Activated naive CD8-positive, alpha-beta T cell treated with anti-CD3 and anti-CD28 coated beads, Interleukin-2, amount 50 U/mL, for 16 hours (primary cell): Measurements from ENCODE around the gene OSTM1.

ENCODE experiments used
- DNase-seq: peaks from one replicate; pipeline ENCODE4 v3.0.0-alpha.2; 2020; ENCODE audit warnings: low read depth, low spot score

OSTM1 gene, protein sequence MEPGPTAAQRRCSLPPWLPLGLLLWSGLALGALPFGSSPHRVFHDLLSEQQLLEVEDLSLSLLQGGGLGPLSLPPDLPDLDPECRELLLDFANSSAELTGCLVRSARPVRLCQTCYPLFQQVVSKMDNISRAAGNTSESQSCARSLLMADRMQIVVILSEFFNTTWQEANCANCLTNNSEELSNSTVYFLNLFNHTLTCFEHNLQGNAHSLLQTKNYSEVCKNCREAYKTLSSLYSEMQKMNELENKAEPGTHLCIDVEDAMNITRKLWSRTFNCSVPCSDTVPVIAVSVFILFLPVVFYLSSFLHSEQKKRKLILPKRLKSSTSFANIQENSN

DNA sequence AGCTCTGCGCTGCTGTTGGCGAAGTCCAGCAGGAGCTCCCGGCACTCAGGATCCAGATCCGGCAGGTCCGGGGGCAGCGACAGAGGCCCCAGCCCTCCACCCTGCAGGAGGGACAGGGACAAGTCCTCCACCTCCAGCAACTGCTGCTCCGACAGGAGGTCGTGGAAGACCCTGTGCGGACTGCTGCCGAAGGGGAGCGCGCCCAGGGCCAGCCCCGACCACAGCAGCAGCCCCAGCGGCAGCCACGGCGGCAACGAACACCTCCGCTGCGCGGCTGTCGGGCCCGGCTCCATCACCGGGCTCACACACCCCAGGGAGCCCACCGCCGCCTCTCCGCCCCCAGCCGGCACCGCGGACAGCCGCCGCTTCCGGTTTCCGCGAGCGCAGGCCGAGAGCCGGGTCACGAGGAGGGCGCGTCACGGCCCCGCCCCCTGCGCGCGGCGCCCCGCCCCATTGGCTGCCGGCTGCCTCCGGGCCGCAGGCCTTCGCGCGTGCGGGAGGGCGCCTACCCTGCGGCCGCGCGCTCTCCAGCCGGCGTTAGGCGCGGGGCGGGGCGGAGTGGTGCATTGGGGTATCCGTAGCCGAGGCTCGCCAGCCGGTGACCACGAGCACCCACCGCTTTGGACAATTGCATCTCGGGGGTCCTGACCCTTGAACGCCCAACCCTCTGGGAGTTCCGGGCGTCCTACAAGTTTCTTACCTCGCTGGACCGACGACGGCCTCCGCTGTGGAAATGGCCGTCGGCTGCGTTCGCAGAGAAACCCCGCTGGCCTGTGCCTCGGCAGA lies at the start of gene OSTM1:
Gene OSTM1 (minus strand): TSS at position 383 of the 786 bp plus-strand sequence. CDS start 90 bp downstream, at position 293.
- DNase-seq: peak; percentile 85

GRCh38 chr6:108123946-108124345 lies 49.4 kb upstream of the OSTM1 start:
- DNase-seq: no peak

GRCh38 chr6:108123481-108123929 lies 49.0 kb upstream of the OSTM1 start:
- DNase-seq: no peak

GRCh38 chr6:108121612-108122011 lies 47.1 kb upstream of the OSTM1 start:
- DNase-seq: no peak

GRCh38 chr6:108120311-108120710 lies 45.8 kb upstream of the OSTM1 start:
- DNase-seq: no peak

DNA sequence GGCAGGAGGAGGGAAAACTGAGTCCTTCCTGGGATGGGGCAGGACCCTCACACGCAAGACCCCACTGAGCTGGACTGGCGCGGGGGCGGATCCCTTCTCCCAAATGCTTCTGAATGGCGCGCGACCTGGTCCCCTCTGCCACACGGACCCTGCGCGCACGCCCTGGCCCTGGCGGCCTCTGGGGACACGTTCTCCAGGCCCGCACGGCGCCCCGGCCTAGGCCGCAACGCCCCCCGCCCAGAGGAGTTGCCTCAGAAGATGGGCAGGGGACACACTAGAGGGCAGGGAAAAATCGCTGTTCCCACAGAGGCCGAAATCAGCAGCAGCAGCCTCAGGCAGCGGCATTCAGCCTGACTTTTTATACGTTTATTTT lies 45.2 kb upstream of the OSTM1 start:
- no peak for DNase-seq

DNA sequence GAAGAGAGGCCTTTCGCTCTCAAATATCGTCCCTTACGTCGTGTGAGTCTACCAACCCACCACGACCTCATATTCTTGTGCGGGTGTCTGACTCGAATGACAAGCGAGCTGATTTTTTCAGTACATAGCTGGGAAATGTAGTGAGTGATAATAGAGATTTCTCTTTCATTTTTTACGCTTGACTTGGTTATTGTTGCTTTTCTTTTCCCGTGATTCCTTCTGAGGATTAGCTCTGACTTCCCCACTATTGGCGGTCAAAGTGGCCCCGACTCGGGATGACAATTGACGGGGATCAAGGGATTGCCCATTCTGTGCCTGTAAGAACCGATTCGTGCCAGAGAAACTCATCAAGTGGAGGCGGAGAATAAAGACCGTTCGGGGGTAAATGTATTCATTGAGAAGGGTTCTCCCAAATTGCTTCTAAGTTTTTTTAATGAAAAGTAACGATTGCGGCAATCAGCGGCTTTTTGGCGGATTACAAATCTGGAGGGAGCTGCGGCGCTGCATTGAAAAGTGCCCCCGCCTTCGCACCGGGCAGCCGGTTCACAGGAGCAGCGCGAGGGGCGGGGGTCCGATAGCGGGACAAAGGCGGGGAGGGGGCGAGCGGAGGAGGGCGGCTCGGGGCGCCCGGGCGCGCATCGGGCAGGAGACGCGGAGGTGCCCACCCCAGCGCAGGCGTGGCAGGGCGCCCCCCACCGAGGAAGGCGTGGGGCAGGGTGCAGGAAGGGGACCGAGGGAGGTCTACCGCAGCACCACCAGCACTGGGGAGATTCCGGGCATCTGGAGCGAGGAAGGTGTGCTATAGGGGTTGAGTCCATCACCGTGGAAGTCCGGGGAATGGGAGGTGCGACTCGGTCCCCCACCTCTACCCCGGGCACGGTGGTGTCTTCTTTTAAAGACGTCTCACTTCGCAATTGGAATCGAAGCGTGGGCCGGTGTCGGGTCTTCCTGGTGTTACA lies 44.5 kb upstream of the OSTM1 start:
- DNase-seq: no peak

DNA sequence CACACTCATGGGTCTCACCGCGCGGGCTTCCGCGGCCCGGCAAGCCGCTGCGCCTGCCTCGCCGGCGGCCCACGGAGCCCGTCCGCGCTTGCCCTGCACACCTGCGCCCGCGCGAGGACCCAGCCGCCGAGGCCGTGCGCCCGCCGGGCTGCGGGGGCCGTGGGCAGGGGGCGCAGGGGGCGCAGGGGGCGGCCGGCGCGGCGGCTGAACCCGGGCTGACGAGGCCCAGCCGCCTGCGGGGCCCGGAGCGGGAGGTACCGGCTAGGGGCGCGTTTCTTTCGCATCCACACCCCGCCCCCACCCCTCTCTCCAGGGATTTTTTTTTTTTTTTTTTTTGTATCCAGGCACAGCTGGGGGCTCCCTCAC lies 43.8 kb upstream of the OSTM1 start:
- no peak for DNase-seq

DNA sequence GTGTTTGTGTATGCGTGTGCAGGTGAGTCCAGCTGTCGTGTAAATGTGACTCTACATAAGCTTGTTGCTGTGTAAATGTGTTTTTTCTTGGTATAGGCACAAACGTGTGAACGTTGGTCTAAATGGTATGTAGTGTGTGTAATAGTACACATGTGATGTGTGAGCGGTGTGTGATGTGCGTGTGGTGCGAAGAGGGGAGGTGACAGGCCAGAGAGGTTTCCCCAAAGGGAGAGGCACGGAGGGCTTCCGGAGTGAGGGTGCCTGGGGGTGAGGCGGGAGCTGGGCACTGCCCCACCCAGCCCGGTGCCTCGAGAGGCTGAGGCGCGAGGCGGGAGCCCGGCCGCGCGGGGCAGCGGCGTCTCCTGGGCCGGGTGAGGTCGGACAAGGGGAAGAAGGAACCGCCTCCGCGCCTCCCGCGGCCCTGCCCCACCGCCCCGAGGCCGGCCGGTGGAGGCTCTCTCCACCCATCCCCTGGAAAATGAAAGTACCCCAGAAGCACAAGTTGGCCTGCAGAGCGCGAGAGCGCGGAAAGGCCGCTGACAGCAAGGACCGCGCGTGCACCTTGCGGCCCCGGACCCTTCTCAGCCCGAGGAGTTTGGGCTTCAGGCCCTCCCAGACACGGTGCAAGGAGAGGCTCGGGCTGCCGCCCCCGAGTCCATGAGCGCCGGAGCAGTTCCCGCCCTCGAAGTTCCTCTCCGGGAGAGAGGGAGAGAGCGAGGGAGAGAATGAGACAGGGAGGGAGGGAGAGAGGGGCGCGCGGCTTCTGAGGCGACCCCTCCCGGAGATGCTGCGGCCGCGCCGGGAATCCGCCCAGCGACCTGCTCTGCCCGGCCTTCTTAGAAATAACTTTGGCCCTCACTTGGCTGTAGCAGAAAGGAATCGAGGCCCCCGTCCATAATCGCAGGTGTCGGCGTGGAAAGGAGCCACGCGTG lies 43.2 kb upstream of the OSTM1 start:
- DNase-seq: no peak

GRCh38 chr6:108116546-108117426 lies 42.2 kb upstream of the OSTM1 start:
- DNase-seq: no peak

DNA sequence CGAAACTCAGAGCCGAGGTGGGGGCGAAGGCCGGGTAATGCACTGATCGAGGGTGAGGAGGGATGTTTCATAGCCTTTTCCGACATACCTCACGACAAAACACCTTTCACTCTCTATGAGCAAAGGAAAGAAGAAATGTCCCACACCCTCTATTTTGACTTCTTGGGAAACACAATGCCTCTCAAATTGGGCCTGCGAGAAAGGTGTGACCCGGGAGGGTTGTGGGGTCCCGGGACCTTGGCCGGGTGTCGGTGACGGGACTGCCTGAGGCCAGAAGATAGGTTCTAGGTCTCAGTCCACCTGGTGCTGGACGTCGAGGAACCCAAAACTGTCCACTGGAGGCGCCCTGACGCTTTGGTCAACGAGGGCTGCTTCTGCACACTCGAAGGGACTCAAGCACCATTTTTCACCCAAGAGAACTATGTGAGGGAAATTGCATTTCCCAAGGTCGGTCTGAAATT lies 41.1 kb upstream of the OSTM1 start:
- DNase-seq: no peak

- no peak for DNase-seq
These were observed 40.5 kb upstream of the OSTM1 start for GRCh38 chr6:108114841-108115597.

DNA sequence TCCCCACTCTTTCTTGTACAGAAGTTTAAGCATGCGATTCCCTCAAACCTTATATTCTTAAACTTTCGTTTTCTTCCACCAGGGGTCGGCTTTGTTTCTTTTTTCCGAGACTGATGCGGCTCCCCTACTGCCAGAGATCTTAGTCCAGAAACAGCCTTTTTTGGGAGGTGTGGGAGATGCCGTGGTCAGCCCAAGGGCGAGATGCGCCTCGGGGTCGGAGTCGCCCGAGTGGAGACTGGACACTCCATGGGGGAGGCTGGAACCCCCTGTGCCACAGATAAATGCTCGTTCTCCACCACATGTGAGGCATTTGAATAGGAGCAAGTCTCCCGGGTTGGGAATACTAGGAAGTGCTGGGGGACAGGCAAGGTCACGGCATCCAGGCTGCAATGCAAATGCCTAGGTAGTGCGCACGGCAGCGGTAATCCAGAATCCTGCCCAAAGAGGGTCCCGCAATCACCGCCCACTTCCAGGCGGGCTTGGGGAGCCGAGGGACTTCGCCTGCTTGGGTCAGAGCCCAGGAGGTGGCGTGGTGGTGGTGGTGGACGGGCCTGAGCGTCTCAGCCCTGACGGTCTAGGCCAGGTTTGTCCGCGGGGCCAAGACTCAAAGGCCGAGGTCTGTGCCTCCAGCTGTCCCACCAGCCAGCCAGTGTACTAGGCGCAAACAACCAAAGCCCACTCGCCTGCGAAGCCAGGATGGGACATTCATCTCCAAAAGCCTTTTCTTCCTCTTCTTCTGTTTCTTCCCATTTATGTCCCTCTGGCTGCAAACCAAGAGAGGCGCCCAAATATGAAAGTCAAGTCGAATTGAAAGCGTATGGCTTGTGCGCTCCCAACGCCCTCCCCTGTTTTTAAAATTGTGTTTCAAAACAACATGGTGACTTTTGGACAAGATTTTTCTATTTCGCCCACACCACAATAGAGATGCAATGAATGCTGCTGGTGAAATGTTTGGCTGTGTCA lies 39.3 kb upstream of the OSTM1 start:
- no peak for DNase-seq

DNA sequence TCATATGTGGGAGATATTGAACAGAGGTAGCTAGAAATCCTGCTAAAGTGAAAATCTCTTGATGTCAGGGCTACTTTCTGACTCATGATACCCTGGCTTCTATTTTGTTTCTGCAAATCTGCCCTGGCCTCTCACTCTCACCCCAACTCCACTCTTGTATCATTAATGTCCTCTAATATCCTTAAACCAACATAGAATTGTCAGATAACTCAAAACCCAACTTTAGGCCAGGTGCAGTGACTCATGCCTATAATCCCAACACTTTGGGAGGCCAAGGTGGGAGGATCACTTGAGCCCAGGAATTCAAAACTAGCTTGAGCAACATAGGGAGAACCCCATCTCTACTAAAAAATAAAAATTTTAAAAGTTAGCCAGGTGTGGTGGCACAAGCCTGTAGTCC lies 33.8 kb upstream of the OSTM1 start:
- DNase-seq: no peak

DNA sequence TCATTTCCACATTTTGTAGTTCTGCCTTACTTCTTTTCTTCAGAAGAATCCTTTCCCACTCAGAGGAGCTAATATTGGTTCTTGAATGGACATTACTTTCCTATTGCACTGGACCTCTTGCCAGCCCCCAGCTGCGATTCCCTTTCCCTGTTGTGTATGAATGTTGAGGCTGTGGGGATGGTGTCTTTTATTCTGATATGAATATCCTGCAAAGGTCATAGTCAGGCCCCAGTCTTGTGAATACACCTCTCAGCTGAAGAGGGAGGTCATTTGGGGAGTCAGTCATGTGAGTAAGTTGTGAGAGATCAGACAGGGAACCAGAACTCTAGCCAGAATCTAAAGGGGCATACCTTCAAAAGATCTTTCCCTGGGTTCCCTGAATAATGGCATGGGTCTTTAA lies 32.6 kb upstream of the OSTM1 start:
- DNase-seq: no peak

DNA sequence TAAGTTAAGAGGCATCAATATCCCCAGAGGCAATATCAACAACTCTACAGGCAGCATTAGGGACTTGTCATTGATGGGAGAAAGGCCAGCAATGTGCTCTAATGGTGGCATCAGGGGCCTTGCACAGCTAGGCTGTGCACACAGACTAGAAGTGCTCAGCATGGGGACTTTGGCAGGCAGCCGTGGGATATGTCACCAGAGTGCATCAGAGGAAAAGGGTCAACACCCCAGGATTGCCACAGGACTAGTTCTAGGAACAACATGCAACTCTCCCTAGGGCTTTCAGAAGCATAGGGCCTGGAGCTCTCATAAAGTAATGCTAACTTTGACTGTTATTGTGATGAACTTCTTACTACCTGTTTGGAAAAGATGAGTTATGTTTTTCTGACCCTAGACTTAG lies 32.2 kb upstream of the OSTM1 start:
- no peak for DNase-seq

DNA sequence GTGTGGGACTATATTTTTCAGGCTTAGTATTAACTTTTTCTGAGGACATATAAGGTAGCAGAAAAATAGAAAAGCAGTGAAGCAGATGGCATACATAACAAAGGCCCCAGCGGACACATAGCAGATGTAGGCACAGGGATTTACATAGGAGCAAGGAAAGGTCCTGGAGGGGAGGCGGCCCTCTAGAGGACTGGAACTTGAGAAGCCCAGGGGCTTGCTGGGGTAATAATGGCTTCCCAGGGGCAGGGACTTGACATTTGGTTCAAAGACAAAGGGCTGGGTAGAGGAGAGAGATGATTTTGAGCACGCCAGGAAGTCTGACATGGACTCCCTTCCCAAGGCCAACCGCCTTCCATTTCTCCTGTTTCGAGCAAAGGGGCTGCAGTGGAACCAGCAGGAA lies 31.7 kb upstream of the OSTM1 start:
- no peak for DNase-seq

GRCh38 chr6:108105571-108105970 lies 31.0 kb upstream of the OSTM1 start:
- DNase-seq: no peak
